ENCODE measurements around the gene ABCA10. TPM values are rescaled to one million over a fixed set of nuclear protein-coding genes. Genes with fewer than 3 reads are reported as not detected.
"Not testable (repeated sequence)": the region's sequence is repeated elsewhere in the genome, so short reads cannot be mapped to it uniquely, and the experiment has no call there.

Gene ABCA10
- total RNA-seq, 1 donor from 2014 or later: 0.40 TPM

GRCh38 chr17:69227541-69227940 is 1.1 kb downstream of the ABCA10 start:
- DNase-seq (ENCODE audit: low read depth, low spot score): no peak

- no peak for DNase-seq (ENCODE audit: low read depth, low spot score)
These were observed 4.8 kb downstream of the ABCA10 start for GRCh38 chr17:69223809-69224208.

GRCh38 chr17:69222707-69223258 is 5.8 kb downstream of the ABCA10 start:
- DNase-seq (ENCODE audit: low read depth, low spot score): no peak

GRCh38 chr17:69220098-69220497 is 8.5 kb downstream of the ABCA10 start:
- DNase-seq (ENCODE audit: low read depth, low spot score): no peak

- no peak for DNase-seq (ENCODE audit: low read depth, low spot score)
These were observed 9.6 kb downstream of the ABCA10 start for GRCh38 chr17:69218986-69219385.

GRCh38 chr17:69213059-69213813 is 15.4 kb downstream of the ABCA10 start:
- DNase-seq (ENCODE audit: low read depth, low spot score): no peak

GRCh38 chr17:69208640-69209039 is 20.0 kb downstream of the ABCA10 start:
- no peak for DNase-seq (ENCODE audit: low read depth, low spot score)

- DNase-seq (ENCODE audit: low read depth, low spot score): no peak
These were observed 21.5 kb downstream of the ABCA10 start for GRCh38 chr17:69207151-69207550.

GRCh38 chr17:69198238-69198637 is 30.4 kb downstream of the ABCA10 start:
- no peak for DNase-seq (ENCODE audit: low read depth, low spot score)

- not testable (repeated sequence) for DNase-seq (ENCODE audit: low read depth, low spot score)
These were observed 32.4 kb downstream of the ABCA10 start for GRCh38 chr17:69196105-69196653.

GRCh38 chr17:69192754-69193153 is 35.9 kb downstream of the ABCA10 start:
- no peak for DNase-seq (ENCODE audit: low read depth, low spot score)

- no peak for DNase-seq (ENCODE audit: low read depth, low spot score)
These were observed 39.8 kb downstream of the ABCA10 start for GRCh38 chr17:69188796-69189195.

GRCh38 chr17:69188064-69188463 is 40.6 kb downstream of the ABCA10 start:
- no peak for DNase-seq (ENCODE audit: low read depth, low spot score)

- no peak for DNase-seq (ENCODE audit: low read depth, low spot score)
These were observed 41.3 kb downstream of the ABCA10 start for GRCh38 chr17:69187294-69187693.

- DNase-seq (ENCODE audit: low read depth, low spot score): no peak
These were observed 49.2 kb downstream of the ABCA10 start for GRCh38 chr17:69179227-69179952.

GRCh38 chr17:69176457-69176795 is 52.2 kb downstream of the ABCA10 start:
- no peak for DNase-seq (ENCODE audit: low read depth, low spot score)

- no peak for DNase-seq (ENCODE audit: low read depth, low spot score)
These were observed 52.8 kb downstream of the ABCA10 start for GRCh38 chr17:69175625-69176456.

- no peak for DNase-seq (ENCODE audit: low read depth, low spot score)
These were observed 53.4 kb downstream of the ABCA10 start for GRCh38 chr17:69175262-69175624.

GRCh38 chr17:69173118-69173517 is 55.5 kb downstream of the ABCA10 start:
- no peak for DNase-seq (ENCODE audit: low read depth, low spot score)

GRCh38 chr17:69170377-69170776 is 58.2 kb downstream of the ABCA10 start:
- no peak for DNase-seq (ENCODE audit: low read depth, low spot score)

- DNase-seq (ENCODE audit: low read depth, low spot score): not testable (repeated sequence)
These were observed 60.0 kb downstream of the ABCA10 start for GRCh38 chr17:69168642-69169041.

GRCh38 chr17:69166957-69167356 is 61.7 kb downstream of the ABCA10 start:
- no peak for DNase-seq (ENCODE audit: low read depth, low spot score)

Measured in pulmonary artery endothelial cell (primary cell).